COR-L47 (cell line): Measurements from ENCODE around the gene IRF2BPL.

Experiments used
- DNase-seq: peaks from one replicate; lab custom pipeline; 2025; lab: John Stamatoyannopoulos, UW

Gene IRF2BPL

GRCh38 chr14:77028384-77029231, at the start of gene IRF2BPL:
IRF2BPL (minus strand) TSS chr14:77028708; CDS start chr14:77027792, 916 bp downstream.
- peak; percentile 95 for DNase-seq

GRCh38 chr14:77077040-77077439, 48.5 kb upstream of the IRF2BPL start:
- DNase-seq: no peak

- DNase-seq: no peak
Measured at GRCh38 chr14:77076113-77076631, 47.7 kb upstream of the IRF2BPL start.

- DNase-seq: no peak
Measured at GRCh38 chr14:77074969-77075368, 46.5 kb upstream of the IRF2BPL start.

GRCh38 chr14:77071938-77072388, 43.5 kb upstream of the IRF2BPL start:
- DNase-seq: no peak

- DNase-seq: no peak
Measured at GRCh38 chr14:77069551-77069950, 41.0 kb upstream of the IRF2BPL start.

- DNase-seq: no peak
Measured at GRCh38 chr14:77068517-77069200, 40.2 kb upstream of the IRF2BPL start.

- DNase-seq: peak; percentile 75
Measured at GRCh38 chr14:77067632-77068516, 39.4 kb upstream of the IRF2BPL start.

- DNase-seq: no peak
Measured at GRCh38 chr14:77066578-77067172, 38.2 kb upstream of the IRF2BPL start.

- no peak for DNase-seq
Measured at GRCh38 chr14:77065851-77066577, 37.5 kb upstream of the IRF2BPL start.

- no peak for DNase-seq
Measured at GRCh38 chr14:77064521-77065178, 36.1 kb upstream of the IRF2BPL start.

- no peak for DNase-seq
Measured at GRCh38 chr14:77063571-77064171, 35.2 kb upstream of the IRF2BPL start.

GRCh38 chr14:77062261-77062660, 33.8 kb upstream of the IRF2BPL start:
- no peak for DNase-seq

GRCh38 chr14:77061630-77062257, 33.2 kb upstream of the IRF2BPL start:
- DNase-seq: no peak

- DNase-seq: peak; percentile 31
Measured at GRCh38 chr14:77059276-77059915, 30.9 kb upstream of the IRF2BPL start.

GRCh38 chr14:77058785-77059184, 30.3 kb upstream of the IRF2BPL start:
- no peak for DNase-seq

- no peak for DNase-seq
Measured at GRCh38 chr14:77058117-77058516, 29.6 kb upstream of the IRF2BPL start.

GRCh38 chr14:77055981-77056380, 27.5 kb upstream of the IRF2BPL start:
- DNase-seq: no peak

- DNase-seq: no peak
Measured at GRCh38 chr14:77055306-77055705, 26.8 kb upstream of the IRF2BPL start.
